ENCODE data around the gene NELL1. TPM values are rescaled to one million over a fixed set of nuclear protein-coding genes. Genes with fewer than 3 reads are reported as not detected.

The NELL1 gene
- total RNA-seq, 1 donor from 2014 or later = not detected

- H3K4me1 ChIP-seq = no peaks in the 10 kb centered on the region
- H4K20me1 ChIP-seq (ENCODE audit: low read depth) = no peaks in the 10 kb centered on the region
- peaks cover 5% of the 10 kb centered on the region for H3K27me3 ChIP-seq
- H3K27ac ChIP-seq = no peak overlapping the region
- H3K9ac ChIP-seq = no peak overlapping the region
- no peak overlapping the region for H2AFZ ChIP-seq (replicated peaks)
- Mint-ChIP-seq H3K27me3 (ENCODE audit: insufficient read depth, low read depth) (no peaks in the 10 kb centered on the region), H3K4me3 (no peak overlapping the region), H3K27ac (no peak overlapping the region), H3K36me3 (no peaks in the 10 kb centered on the region), H3K4me1 (peaks cover 3% of the 10 kb centered on the region), H3K9me3 (peaks cover 9% of the 10 kb centered on the region)
- no peak overlapping the region for H3K4me3 ChIP-seq
- no peaks in the 10 kb centered on the region for H3K9me3 ChIP-seq (ENCODE audit: low read depth)
- H3F3A ChIP-seq (ENCODE audit: low read depth) = no peaks in the 10 kb centered on the region
- no peaks in the 10 kb centered on the region for H3K79me2 ChIP-seq (ENCODE audit: low read depth)
- no peak for DNase-seq (ENCODE audit: low spot score)
- no peak overlapping the region for H3K4me2 ChIP-seq
- H3K36me3 ChIP-seq = no peaks in the 10 kb centered on the region
- TF ChIP-seq CTCF (IDR thresholded peaks at IDR 0.05) (no peak), EZH2phosphoT487 (IDR thresholded peaks at IDR 0.05) (no peak), EZH2 (IDR thresholded peaks at IDR 0.05) (no peak)
Observed at GRCh38 chr11:20658135-20658534, 11.3 kb upstream of the NELL1 start.

- no peak overlapping the region for H3K27ac Mint-ChIP-seq
- H3K27me3 Mint-ChIP-seq (ENCODE audit: insufficient read depth, low read depth) = peaks cover 5% of the 10 kb centered on the region
- H3K4me1 Mint-ChIP-seq = peaks cover 3% of the 10 kb centered on the region
- H3K27ac ChIP-seq = no peak overlapping the region
- H4K20me1 ChIP-seq (ENCODE audit: low read depth) = no peaks in the 10 kb centered on the region
- H2AFZ ChIP-seq (replicated peaks) = no peak overlapping the region
- H3K36me3 Mint-ChIP-seq = no peaks in the 10 kb centered on the region
- no peaks in the 10 kb centered on the region for H3F3A ChIP-seq (ENCODE audit: low read depth)
- no peak overlapping the region for H3K4me3 Mint-ChIP-seq
- H3K9me3 Mint-ChIP-seq = peaks cover 16% of the 10 kb centered on the region
- no peaks in the 10 kb centered on the region for H3K9me3 ChIP-seq (ENCODE audit: low read depth)
- TF ChIP-seq EZH2 (IDR thresholded peaks at IDR 0.05) = no peak
- no peak for TF ChIP-seq CTCF (IDR thresholded peaks at IDR 0.05)
- TF ChIP-seq EZH2phosphoT487 (IDR thresholded peaks at IDR 0.05) = no peak
- no peak for DNase-seq (ENCODE audit: low spot score)
- no peak overlapping the region for H3K4me2 ChIP-seq
- H3K4me3 ChIP-seq = no peak overlapping the region
- no peak overlapping the region for H3K9ac ChIP-seq
- H3K4me1 ChIP-seq = no peaks in the 10 kb centered on the region
- no peaks in the 10 kb centered on the region for H3K36me3 ChIP-seq
- no peaks in the 10 kb centered on the region for H3K79me2 ChIP-seq (ENCODE audit: low read depth)
- peaks cover 34% of the 10 kb centered on the region for H3K27me3 ChIP-seq
Observed at GRCh38 chr11:20661445-20661844, 7.9 kb upstream of the NELL1 start.

- Mint-ChIP-seq H3K36me3 (no peaks in the 10 kb centered on the region), H3K27ac (no peak overlapping the region), H3K9me3 (peaks cover 20% of the 10 kb centered on the region), H3K4me3 (no peak overlapping the region), H3K4me1 (peaks cover 3% of the 10 kb centered on the region), H3K27me3 (ENCODE audit: insufficient read depth, low read depth) (peaks cover 5% of the 10 kb centered on the region)
- Histone ChIP-seq H2AFZ (replicated peaks) (no peak overlapping the region), H3K4me2 (no peak overlapping the region), H4K20me1 (ENCODE audit: low read depth) (no peaks in the 10 kb centered on the region), H3K9ac (no peak overlapping the region), H3K79me2 (ENCODE audit: low read depth) (no peaks in the 10 kb centered on the region), H3K9me3 (ENCODE audit: low read depth) (no peaks in the 10 kb centered on the region), H3K27me3 (peaks cover 38% of the 10 kb centered on the region), H3K4me1 (no peaks in the 10 kb centered on the region), H3K4me3 (no peak overlapping the region), H3K27ac (no peak overlapping the region), H3K36me3 (no peaks in the 10 kb centered on the region), H3F3A (ENCODE audit: low read depth) (no peaks in the 10 kb centered on the region)
- TF ChIP-seq EZH2 (IDR thresholded peaks at IDR 0.05) (no peak), EZH2phosphoT487 (IDR thresholded peaks at IDR 0.05) (no peak), CTCF (IDR thresholded peaks at IDR 0.05) (no peak)
- DNase-seq (ENCODE audit: low spot score) = no peak
Observed at GRCh38 chr11:20661850-20662249, 7.5 kb upstream of the NELL1 start.

Data from neural progenitor cell (in vitro differentiated cells).